PC-3 (cell line): Measurements from ENCODE around the gene ALPK3. TPM values are rescaled to one million over a fixed set of nuclear protein-coding genes. Genes with fewer than 3 reads are reported as not detected.

Experiments
- ATAC-seq: fragments of 200-7000 bp; cut with Tn5 transposase; 2 replicates; pipeline ENCODE4 v1.9.1; 2020; ENCODE audit warnings: mild to moderate bottlenecking, moderate library complexity
- BruUV-seq: library from RNA; stranded (reverse); fragments of 400-500 nt; replicated peaks from 2 replicates; lab custom pipeline; 2021; lab: Mats Ljungman, UMichigan
- CTCF ChIA-PET: fragments of 300-600 bp; sonication (Branson Sonifier 250); formaldehyde crosslinking; loops from one replicate; lab custom pipeline; 2022; ENCODE audit warnings: antibody characterized with exemption; lab: Charles Lee
- POLR2A ChIA-PET: fragments of 300-600 bp; sonication (Branson Sonifier 250); formaldehyde crosslinking; loops from one replicate; lab custom pipeline; 2022; ENCODE audit warnings: antibody characterized with exemption; ENCODE audit not compliant: unreplicated experiment; lab: Charles Lee
- DNase-seq: peaks from one replicate; pipeline ENCODE4 v3.0.0-alpha.2; 2015
- H2AFZ ChIP-seq: fragments of 300-600 bp; sonication (generic); 2 replicates; pipeline ENCODE4 v1.6.0; 2016; ENCODE audit warnings: antibody characterized with exemption, low read length
- H3F3A ChIP-seq: fragments of 300-600 bp; sonication (generic); one replicate; pipeline ENCODE4 v1.6.0; 2017; ENCODE audit warnings: antibody characterized with exemption, low read length, control low read depth, mild to moderate bottlenecking; ENCODE audit not compliant: unreplicated experiment
- H3K27ac ChIP-seq: fragments of 300-600 bp; sonication (generic); 2 replicates; pipeline ENCODE4 v1.5.1; 2016; ENCODE audit warnings: mild to moderate bottlenecking, low read length
- H3K27me3 ChIP-seq: fragments of 300-600 bp; sonication (generic); 2 replicates; pipeline ENCODE4 v1.6.1; 2016; ENCODE audit warnings: low read length, mixed read lengths
- H3K36me3 ChIP-seq: fragments of 300-600 bp; sonication (generic); 2 replicates; pipeline ENCODE4 v1.6.1; 2016; ENCODE audit warnings: low read depth, mixed run types, low read length, mixed read lengths
- H3K4me1 ChIP-seq: fragments of 300-600 bp; sonication (generic); 2 replicates; pipeline ENCODE4 v1.5.1; 2016; ENCODE audit warnings: low read length; ENCODE audit not compliant: insufficient read depth
- H3K4me2 ChIP-seq: fragments of 300-600 bp; sonication (generic); 2 replicates; pipeline ENCODE4 v1.6.0; 2016; ENCODE audit warnings: low read length
- H3K4me3 ChIP-seq: fragments of 300-600 bp; sonication (generic); 2 replicates; pipeline ENCODE4 v1.5.1; 2016; ENCODE audit warnings: mild to moderate bottlenecking, low read length, mixed read lengths
- H3K79me2 ChIP-seq: fragments of 300-600 bp; sonication (generic); 2 replicates; pipeline ENCODE4 v1.6.1; 2017; ENCODE audit warnings: low read length, mixed read lengths
- H3K9ac ChIP-seq: fragments of 300-600 bp; sonication (generic); 2 replicates; pipeline ENCODE4 v1.6.0; 2016; ENCODE audit warnings: mild to moderate bottlenecking, low read length
- H3K9me2 ChIP-seq: fragments of 300-600 bp; sonication (generic); replicated peaks from 2 replicates; pipeline ENCODE4 v1.6.1; 2016; ENCODE audit warnings: mixed run types, low read length, mixed read lengths
- H3K9me3 ChIP-seq: fragments of 300-600 bp; sonication (generic); 2 replicates; pipeline ENCODE4 v1.6.1; 2016; ENCODE audit warnings: low read length, mixed read lengths
- H4K20me1 ChIP-seq: fragments of 300-600 bp; sonication (generic); 2 replicates; pipeline ENCODE4 v1.6.1; 2016; ENCODE audit warnings: low read length, mixed read lengths
- CTCF ChIP-seq: fragments of 300-600 bp; sonication (generic); conservative IDR thresholded peaks from 2 replicates; pipeline ENCODE4 v1.5.1; 2017; ENCODE audit warnings: antibody characterized with exemption, low read depth, mild to moderate bottlenecking, low read length
- EZH2 ChIP-seq: fragments of 300-600 bp; sonication (generic); IDR thresholded peaks from one replicate; pipeline ENCODE4 v1.6.1; 2017; ENCODE audit warnings: antibody characterized with exemption, mild to moderate bottlenecking, low read length; ENCODE audit not compliant: unreplicated experiment
- EZH2phosphoT487 ChIP-seq: fragments of 300-600 bp; sonication (generic); IDR thresholded peaks from 2 replicates; pipeline ENCODE4 v1.6.1; 2018; ENCODE audit warnings: mild to moderate bottlenecking, antibody characterized with exemption, low read length, borderline replicate concordance
- intact Hi-C: fragments of 100-400 bp; cut with micrococcal nuclease; formaldehyde crosslinking; loops from 2 replicates; pipeline ENCODE4 v1.9.0; 2023
- total RNA-seq: library from RNA; depleted of rRNA; stranded (reverse); fragments of >200 nt; gene quantifications from 2 replicates; pipeline ENCODE4 v1.2.3, GENCODE V29; 2014

The ALPK3 gene
- total RNA-seq, 1 experiment from 2014 or later, result 2.4 TPM

GRCh38 chr15:84908564-84908963 is 91.4 kb downstream of the ALPK3 start:
- Histone ChIP-seq H3K9me3 (no peaks in the 10 kb centered on the region), H3K9ac (no peak overlapping the region), H2AFZ (peak overlapping the region; percentile 58; the same call in 1 of the 2 replicates), H4K20me1 (no peaks in the 10 kb centered on the region), H3K79me2 (no peaks in the 10 kb centered on the region; the same call in 1 of the 2 replicates), H3K4me3 (no peak overlapping the region), H3F3A (peaks cover 14% of the 10 kb centered on the region), H3K27me3 (no peaks in the 10 kb centered on the region), H3K4me2 (peak overlapping the region; percentile 17; the same call in 1 of the 2 replicates), H3K4me1 (peaks cover 50% of the 10 kb centered on the region), H3K9me2 (no peaks in the 10 kb centered on the region), H3K27ac (0 out of 2 replicates have a peak overlapping the region, but pooled peaks have one; percentile 6), H3K36me3 (no peaks in the 10 kb centered on the region)
- POLR2A ChIA-PET, result no interaction called here
- intact Hi-C loops, result no loop called here
- CTCF ChIA-PET, result no interaction called here
- TF ChIP-seq CTCF (no peak), EZH2phosphoT487 (no peak), EZH2 (no peak)
- BruUV-seq, result no TSS peak
- DNase-seq (peak; percentile 50), ATAC-seq (no peak)

GRCh38 chr15:84909029-84909428 is 91.9 kb downstream of the ALPK3 start:
- BruUV-seq, result no TSS peak
- CTCF ChIA-PET, result no interaction called here
- ATAC-seq (no peak), DNase-seq (no peak)
- Histone ChIP-seq H3K4me3 (no peak overlapping the region), H3K27ac (no peak overlapping the region), H3K9me2 (no peaks in the 10 kb centered on the region), H3K4me1 (peaks cover 52% of the 10 kb centered on the region), H3K36me3 (no peaks in the 10 kb centered on the region), H2AFZ (0 out of 2 replicates have a peak overlapping the region, but pooled peaks have one; percentile 28), H3K27me3 (no peaks in the 10 kb centered on the region), H3K9ac (no peak overlapping the region), H4K20me1 (no peaks in the 10 kb centered on the region), H3K4me2 (no peak overlapping the region), H3F3A (peaks cover 14% of the 10 kb centered on the region), H3K79me2 (no peaks in the 10 kb centered on the region; the same call in 1 of the 2 replicates), H3K9me3 (no peaks in the 10 kb centered on the region)
- POLR2A ChIA-PET, result no interaction called here
- TF ChIP-seq CTCF (no peak), EZH2phosphoT487 (no peak), EZH2 (no peak)
- intact Hi-C loops, result no loop called here

GRCh38 chr15:84909782-84910181 is 92.6 kb downstream of the ALPK3 start:
- TF ChIP-seq EZH2 (no peak), EZH2phosphoT487 (no peak), CTCF (no peak)
- intact Hi-C loops, result no loop called here
- Histone ChIP-seq H3K36me3 (no peaks in the 10 kb centered on the region), H3K9me3 (no peaks in the 10 kb centered on the region), H3K4me1 (peaks cover 59% of the 10 kb centered on the region), H3K27ac (no peak overlapping the region), H3F3A (peaks cover 14% of the 10 kb centered on the region), H2AFZ (no peak overlapping the region), H3K9ac (no peak overlapping the region), H3K79me2 (no peaks in the 10 kb centered on the region; the same call in 1 of the 2 replicates), H3K4me3 (no peak overlapping the region), H3K4me2 (no peak overlapping the region), H4K20me1 (no peaks in the 10 kb centered on the region), H3K27me3 (no peaks in the 10 kb centered on the region), H3K9me2 (no peaks in the 10 kb centered on the region)
- BruUV-seq, result no TSS peak
- CTCF ChIA-PET, result no interaction called here
- POLR2A ChIA-PET, result no interaction called here
- DNase-seq (no peak), ATAC-seq (no peak)
